Activated CD4-positive, alpha-beta T cell treated with anti-CD3 and anti-CD28 coated beads, Interleukin-2, amount 50 U/mL, for 24 hours (primary cell): Measurements from ENCODE around the gene LRRC32.
"Not testable (repeated sequence)": the region's sequence is repeated elsewhere in the genome, so short reads cannot be mapped to it uniquely, and the experiment has no call there.

Source experiments
- DNase-seq, 2 donors: peaks; one replicate each; pipeline ENCODE4 v3.0.0-alpha.2; 2020; ENCODE audit warnings: low read depth in 1 of 2, low spot score in 1 of 2

The LRRC32 gene

GRCh38 chr11:76653674-76654284, 16.8 kb downstream of the LRRC32 start:
- DNase-seq = no peak

GRCh38 chr11:76653012-76653673, 17.4 kb downstream of the LRRC32 start:
- DNase-seq = no peak

- DNase-seq = no peak
These were observed 20.6 kb downstream of the LRRC32 start for GRCh38 chr11:76649851-76650372.

- no peak for DNase-seq
These were observed 21.5 kb downstream of the LRRC32 start for GRCh38 chr11:76649011-76649410.

- DNase-seq = no peak
These were observed 22.5 kb downstream of the LRRC32 start for GRCh38 chr11:76648061-76648460.

GRCh38 chr11:76646882-76647534, 23.5 kb downstream of the LRRC32 start:
- DNase-seq = no peak

- DNase-seq = no peak
These were observed 26.0 kb downstream of the LRRC32 start for GRCh38 chr11:76644591-76644990.

GRCh38 chr11:76643711-76644110, 26.8 kb downstream of the LRRC32 start:
- DNase-seq = not testable (repeated sequence)

GRCh38 chr11:76642341-76642740, 28.2 kb downstream of the LRRC32 start:
- DNase-seq = peak in 1 of 2 donors; percentile 18

GRCh38 chr11:76641905-76642304, 28.6 kb downstream of the LRRC32 start:
- no peak for DNase-seq

GRCh38 chr11:76640501-76640900, 30.0 kb downstream of the LRRC32 start:
- DNase-seq = no peak

- no peak for DNase-seq
These were observed 30.9 kb downstream of the LRRC32 start for GRCh38 chr11:76639621-76640020.

- no peak for DNase-seq
These were observed 32.0 kb downstream of the LRRC32 start for GRCh38 chr11:76638270-76639197.

GRCh38 chr11:76637491-76638269, 32.9 kb downstream of the LRRC32 start:
- no peak for DNase-seq

- no peak for DNase-seq
These were observed 33.6 kb downstream of the LRRC32 start for GRCh38 chr11:76636826-76637460.

- DNase-seq = no peak
These were observed 34.4 kb downstream of the LRRC32 start for GRCh38 chr11:76635991-76636738.

- DNase-seq = no peak
These were observed 35.7 kb downstream of the LRRC32 start for GRCh38 chr11:76634886-76635285.

- no peak for DNase-seq
These were observed 38.1 kb downstream of the LRRC32 start for GRCh38 chr11:76632492-76632891.
